HL-60 (cell line): ENCODE measurements around the gene EIF4ENIF1.

Source experiments
- CTCF ChIP-seq: IDR thresholded peaks from one replicate; pipeline ENCODE4 v1.5.1; 2011; ENCODE audit warnings: low read length, control low read depth, inconsistent platforms; ENCODE audit not compliant: insufficient read depth
- POLR2AphosphoS5 ChIP-seq: IDR thresholded peaks from 2 replicates; pipeline ENCODE4 v1.6.1; 2012; ENCODE audit warnings: low read depth

- no peak for TF ChIP-seq CTCF
- no peak for TF ChIP-seq POLR2AphosphoS5
These were observed 8.5 kb downstream of the EIF4ENIF1 start for GRCh38 chr22:31481129-31481528.
